HG03354 (cell line): ENCODE measurements around the gene RPL13A.
A peak's percentile ranks its signal among the peaks of the same experiment; 100 is the strongest.

ENCODE experiments used
- ATAC-seq: cut with Tn5 transposase; IDR thresholded peaks from one replicate; pipeline ENCODE4 v1.9.1; 2021; ENCODE audit warnings: mild to moderate bottlenecking; ENCODE audit not compliant: unreplicated experiment, poor library complexity, severe bottlenecking

RPL13A gene

DNA sequence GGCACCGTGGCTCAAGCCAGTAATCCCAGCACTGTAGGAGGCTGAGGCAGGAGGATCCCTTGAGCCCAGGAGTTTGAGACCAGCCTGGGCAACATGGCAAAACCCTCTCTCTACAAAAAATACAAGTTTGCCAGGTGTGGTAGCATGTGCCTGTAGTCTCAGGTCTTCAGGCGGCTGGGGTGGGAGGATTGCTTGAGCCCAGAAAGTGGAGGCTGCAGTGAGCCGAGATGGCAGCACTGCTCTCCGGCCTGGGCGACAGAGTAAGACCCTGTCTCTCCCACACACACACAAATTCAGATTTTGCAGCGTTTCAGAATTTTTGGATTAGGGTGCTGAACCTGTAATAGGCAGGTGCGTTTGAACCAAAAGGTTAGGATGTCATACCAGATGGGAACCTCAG lies 11.1 kb downstream of the RPL13A start:
- ATAC-seq = no peak

DNA sequence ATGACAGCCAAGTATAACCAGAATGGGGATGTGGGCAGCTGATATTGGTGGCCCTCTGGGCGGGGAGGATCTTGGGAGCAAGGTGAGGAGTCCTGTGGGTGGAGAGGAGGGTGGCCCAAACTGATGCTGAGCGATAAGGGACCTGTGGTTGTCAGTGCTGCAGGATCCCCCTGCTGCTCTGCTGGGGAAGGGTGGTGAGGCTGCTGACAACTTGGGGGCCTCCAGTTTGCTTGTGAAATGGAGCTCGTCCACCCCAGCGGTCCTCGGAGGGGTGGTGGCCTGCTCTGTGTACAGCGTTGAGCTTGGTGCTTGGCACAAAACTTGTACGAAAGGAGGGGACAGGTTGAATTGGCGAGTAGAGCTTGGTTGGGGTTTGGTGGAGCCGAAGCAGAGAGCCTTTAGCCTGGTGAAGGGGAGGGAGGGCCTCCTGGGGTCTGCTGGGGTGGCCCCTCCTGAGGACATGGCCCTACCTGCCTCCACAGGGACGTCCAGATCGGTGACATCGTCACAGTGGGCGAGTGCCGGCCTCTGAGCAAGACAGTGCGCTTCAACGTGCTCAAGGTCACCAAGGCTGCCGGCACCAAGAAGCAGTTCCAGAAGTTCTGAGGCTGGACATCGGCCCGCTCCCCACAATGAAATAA lies 11.7 kb downstream of the RPL13A start:
- ATAC-seq = no peak

- no peak for ATAC-seq
These were observed 15.6 kb downstream of the RPL13A start for GRCh38 chr19:49502866-49503581.

GRCh38 chr19:49503582-49503962 lies 16.2 kb downstream of the RPL13A start:
- no peak for ATAC-seq

DNA sequence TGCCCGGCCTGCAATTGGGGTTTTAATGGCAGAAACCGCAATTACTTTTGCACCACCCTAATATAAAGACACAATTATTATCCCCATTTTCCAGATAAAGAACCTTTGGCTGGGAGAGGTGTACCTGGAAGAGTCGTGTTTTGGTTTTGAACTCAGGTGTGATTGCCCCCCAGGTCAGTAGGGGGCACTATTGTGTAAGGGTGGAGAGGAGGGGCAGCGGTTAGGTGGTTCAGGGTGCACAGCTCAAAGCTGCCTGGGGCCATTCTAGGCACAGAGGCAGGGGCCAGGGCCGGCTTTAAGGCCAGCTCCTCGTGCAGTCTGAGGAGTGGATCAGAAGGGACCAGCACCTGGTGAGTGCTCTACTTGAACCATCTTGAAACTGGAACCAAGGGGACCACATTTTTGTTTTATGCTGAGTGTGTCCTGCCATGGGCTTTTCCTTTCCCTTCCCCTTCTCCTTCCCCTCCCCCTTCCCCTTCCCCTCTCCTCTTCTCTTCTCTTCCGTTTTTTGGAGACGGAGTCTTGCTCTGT lies 19.2 kb downstream of the RPL13A start:
- no peak for ATAC-seq

DNA sequence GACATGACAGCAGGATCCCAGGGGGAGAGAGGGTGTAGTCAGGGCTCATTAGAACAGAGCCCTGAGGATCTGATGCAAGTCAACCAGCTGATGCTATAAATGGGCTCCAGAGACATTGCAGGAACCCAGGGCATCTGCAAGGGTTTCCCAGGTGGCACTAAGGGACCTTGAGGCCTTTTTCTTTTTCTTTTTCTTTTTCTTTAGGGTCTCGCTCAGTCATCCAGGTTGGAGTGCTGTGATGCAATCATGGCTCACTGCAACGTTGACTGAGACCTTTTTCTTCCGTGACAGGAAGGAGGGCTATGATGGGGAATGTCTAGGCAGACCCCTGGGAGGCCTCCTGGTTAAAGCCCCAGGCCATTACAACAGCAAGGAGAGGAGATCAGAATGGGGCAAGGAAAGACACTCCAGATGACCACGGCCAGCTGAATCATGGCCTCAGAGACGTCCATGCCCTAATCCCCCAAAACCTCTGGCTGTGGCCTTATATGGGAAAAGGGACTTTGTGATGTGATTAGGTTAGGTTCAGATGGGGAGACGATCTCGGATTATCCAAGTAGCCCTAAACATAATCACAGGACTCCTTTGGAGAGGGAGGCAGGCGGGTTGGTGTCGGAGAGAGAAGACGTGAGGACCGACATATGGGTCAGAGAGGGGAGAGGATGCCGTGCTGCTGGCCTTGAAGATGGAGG lies 20.5 kb downstream of the RPL13A start:
- ATAC-seq = no peak

GRCh38 chr19:49512970-49513745 lies 25.8 kb downstream of the RPL13A start:
- no peak for ATAC-seq

GRCh38 chr19:49513746-49514118 lies 26.3 kb downstream of the RPL13A start:
- ATAC-seq = no peak

DNA sequence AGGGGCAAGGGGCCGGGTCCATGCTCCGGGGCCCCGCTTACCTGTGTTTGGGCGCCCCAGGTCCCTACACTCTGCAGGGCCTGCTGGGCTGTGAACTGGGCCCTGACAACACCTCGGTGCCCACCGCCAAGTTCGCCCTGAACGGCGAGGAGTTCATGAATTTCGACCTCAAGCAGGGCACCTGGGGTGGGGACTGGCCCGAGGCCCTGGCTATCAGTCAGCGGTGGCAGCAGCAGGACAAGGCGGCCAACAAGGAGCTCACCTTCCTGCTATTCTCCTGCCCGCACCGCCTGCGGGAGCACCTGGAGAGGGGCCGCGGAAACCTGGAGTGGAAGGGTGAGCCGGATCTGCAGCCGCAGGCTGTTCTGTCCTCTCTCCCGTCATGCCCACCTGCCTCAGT lies 26.7 kb downstream of the RPL13A start:
- no peak for ATAC-seq

DNA sequence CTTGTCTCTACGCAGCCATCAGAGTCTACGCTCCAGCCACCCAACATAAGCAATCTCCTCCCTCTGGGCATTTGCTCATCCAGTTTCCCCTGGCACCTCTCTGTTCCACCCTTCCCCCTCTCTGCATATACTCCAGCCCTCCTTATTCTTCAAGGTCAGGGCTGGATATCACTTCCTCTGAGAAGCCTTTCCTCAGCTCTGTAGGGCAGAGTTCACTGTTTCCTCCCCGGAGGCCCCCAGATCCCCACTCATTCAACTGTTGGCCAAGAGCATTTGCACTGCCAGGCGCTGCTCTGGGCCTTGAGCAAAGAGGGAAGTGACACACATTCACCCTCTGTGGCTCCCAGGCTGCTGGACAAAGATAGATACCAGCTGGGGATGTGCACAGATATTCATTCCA lies 28.4 kb downstream of the RPL13A start:
- no peak for ATAC-seq

DNA sequence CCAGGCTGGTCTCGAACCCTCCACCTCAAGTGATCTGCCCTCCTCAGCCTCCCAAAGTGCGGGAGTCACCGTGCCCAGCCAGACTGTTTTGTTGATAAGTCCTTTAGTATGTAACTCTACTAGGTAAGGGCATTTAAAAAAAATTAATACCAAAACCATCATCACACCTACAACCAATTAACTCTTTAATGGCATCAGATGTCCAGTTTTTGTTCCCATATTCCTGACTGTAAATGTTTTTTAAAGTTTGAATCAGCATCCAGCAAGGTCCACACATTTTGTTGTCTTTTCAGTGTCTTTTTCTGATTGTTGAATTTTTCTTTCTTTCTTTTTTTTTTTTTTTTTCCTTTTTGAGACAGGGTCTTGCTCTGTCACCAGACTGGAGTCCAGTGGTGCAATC lies 30.6 kb downstream of the RPL13A start:
- no peak for ATAC-seq

DNA sequence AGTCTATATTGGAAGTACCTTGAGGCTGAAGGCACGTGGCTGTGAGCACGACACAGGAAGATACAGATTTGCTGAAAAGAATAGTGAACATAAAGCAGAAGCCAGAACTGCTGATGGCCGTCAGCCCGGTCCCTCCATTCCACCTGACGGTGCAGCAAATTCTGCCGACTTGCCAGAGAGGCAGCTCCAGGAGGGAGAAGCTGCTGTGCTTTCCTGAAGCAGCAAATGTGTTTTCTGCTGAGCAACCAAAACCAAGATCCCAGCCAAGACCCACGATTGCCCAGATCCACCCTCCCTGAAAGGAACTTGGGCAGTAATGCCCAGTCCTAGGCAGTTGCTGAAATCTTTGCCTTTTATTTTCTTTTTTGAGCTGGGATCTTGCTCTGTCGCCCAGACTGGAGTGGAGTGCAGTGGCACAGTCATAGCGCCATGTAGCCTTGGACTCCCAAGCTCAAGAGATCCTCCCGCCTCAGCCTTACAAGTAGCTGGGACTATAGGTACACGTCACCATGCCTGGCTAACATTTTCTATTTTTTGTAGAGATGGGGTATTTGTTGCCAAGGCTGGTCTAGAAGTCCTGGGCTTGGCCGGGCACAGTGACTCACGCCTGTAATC lies 33.4 kb downstream of the RPL13A start:
- no peak for ATAC-seq

DNA sequence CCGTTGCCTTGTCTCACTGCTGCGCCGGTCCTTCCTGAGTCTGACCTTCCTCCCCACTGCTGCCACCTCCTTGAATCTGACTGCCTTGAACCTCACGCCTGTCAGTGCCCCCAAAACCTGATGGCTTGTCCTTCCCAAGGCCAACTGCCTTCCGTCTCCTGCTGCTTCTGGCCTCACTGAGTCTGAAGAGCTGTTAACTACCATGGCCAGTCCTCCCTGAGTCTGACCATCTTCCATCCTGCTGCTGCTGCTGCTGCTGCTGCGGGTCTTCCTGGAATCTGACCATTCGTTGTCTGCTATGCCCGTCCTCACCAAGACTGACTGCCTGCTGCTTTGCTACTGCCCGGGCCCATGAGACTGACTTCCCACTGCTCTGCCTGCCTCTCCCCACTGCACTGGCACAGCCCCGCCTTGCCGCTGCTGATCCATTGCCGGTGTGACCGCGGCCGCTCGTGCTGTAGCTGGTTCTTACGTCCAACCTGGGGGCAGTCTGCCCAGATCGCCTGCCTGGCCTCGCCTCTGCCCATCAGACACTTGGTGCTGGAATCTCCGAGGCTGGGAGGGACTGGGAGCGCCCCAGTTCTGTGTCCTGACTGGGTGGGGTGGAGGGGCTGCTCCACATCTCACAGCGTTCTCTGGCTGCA lies 37.5 kb downstream of the RPL13A start:
- no peak for ATAC-seq

DNA sequence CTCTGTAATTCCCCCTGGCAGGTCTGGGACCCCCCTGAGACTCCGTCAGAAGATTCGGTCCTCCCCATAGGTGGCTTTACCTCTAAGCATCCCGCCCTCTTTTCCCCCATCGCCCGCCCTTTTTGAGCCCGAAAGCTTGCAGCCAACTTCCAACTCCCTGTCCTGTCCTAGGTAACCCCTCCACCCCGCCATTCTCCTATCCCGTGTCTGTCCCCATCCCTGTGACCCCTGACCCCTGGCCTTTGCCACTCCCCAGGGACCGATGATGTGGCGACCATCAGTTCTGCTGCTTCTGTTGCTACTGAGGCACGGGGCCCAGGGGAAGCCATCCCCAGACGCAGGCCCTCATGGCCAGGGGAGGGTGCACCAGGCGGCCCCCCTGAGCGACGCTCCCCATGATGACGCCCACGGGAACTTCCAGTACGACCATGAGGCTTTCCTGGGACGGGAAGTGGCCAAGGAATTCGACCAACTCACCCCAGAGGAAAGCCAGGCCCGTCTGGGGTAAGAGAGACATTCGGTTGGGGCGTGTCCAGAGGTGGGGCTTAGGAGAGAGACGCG lies 40.9 kb downstream of the RPL13A start:
- ATAC-seq = no peak

DNA sequence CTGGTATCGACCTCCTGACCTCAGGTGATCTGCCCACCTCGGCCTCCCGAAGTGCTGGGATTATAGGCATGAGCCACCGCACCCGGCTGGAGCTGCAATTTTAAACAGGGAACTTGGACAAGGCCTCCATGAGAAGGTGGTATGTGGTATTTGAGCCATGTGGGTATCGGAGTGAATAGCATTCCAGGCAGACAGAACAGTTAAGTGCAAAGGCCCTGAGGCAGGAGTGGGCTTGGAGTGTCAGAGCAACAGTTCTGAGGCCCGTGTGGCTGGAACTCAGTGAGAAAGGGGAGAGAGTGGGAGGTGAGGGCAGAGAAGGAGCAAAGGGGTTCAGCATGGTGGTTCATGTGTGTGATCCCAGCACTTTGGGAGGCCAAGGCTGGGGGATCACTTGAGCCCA lies 43.3 kb downstream of the RPL13A start:
- ATAC-seq = no peak

GRCh38 chr19:49533551-49534488 lies 46.4 kb downstream of the RPL13A start:
- peak; percentile 77 for ATAC-seq

GRCh38 chr19:49534632-49535385 lies 47.4 kb downstream of the RPL13A start:
- no peak for ATAC-seq
